SKM-1 treated with dmso at 0.1 percent for 144 hours (cell line): ENCODE results near the gene HHAT.
"Not testable (repeated sequence)": the region's sequence is repeated elsewhere in the genome, so short reads cannot be mapped to it uniquely, and the experiment has no call there.

ENCODE experiments used
- DNase-seq: peaks from one replicate; lab custom pipeline; 2025; ENCODE audit not compliant: unreplicated experiment; lab: John Stamatoyannopoulos, UW

The HHAT gene

DNA sequence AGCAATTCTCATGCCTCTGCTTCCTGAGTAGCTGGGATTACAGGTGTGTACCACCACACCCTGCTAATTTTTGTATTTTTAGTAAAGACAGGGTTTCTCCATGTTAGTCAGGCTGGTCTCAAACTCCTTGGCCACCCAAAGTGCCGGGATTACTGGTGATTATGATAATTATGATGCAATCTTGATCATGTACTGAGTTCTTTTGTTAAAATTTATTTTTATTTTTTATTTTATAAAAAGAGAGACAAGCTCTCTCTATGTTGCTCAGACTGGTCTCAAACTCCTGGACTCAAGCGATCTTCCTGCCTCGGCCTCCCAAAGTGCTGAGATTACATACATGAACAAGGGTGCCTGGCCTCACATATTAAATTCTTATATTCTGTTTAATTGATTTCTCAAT, 25.6 kb downstream of the HHAT start:
- not testable (repeated sequence) for DNase-seq

GRCh38 chr1:210358626-210359025, 29.9 kb downstream of the HHAT start:
- no peak for DNase-seq

DNA sequence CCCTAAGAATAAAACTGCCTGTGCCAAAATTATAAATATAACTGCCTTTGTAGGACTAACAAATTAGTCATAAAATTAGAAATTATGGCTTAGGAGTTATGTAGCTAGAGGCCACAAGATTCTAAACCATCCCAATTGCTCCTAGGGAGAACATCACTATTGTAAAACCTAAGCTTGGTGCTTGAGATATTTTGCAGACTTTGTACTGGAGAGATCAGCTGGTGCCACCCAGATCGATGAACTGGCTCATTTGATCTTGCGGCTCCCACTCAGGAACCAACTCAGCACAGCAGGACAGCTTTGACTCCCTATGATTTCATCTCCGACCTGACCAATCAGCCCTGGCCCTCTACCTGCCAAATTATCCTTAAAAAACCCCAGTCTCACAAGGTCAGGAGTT, 30.6 kb downstream of the HHAT start:
- no peak for DNase-seq

GRCh38 chr1:210360852-210361477, 32.3 kb downstream of the HHAT start:
- DNase-seq: peak; percentile 41

- no peak for DNase-seq
Measured at GRCh38 chr1:210361665-210362064, 33.0 kb downstream of the HHAT start.

- DNase-seq: no peak
Measured at GRCh38 chr1:210362526-210362925, 33.8 kb downstream of the HHAT start.

GRCh38 chr1:210363119-210363518, 34.4 kb downstream of the HHAT start:
- DNase-seq: no peak

GRCh38 chr1:210364479-210364878, 35.8 kb downstream of the HHAT start:
- DNase-seq: no peak

DNA sequence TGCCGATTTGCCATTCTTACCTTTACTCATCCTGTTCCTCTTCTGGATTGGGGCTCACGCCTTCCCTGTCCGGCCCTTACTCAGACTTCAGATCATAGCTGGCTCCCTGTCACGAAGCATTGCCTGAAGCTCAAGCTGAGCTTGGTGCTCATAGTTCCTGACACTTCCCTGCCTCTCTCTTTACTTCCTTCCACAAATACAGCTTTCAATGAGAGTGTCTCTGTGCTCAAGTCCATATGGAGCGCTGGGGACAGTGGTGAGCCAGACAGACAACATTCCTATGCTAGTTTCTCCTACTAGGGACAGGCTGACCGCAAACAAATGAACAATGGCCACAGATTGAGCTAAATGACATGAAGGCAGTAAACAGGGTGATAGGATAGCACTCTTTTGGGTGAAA, 38.1 kb downstream of the HHAT start:
- no peak for DNase-seq

- DNase-seq: no peak
Measured at GRCh38 chr1:210367566-210367965, 38.9 kb downstream of the HHAT start.

- no peak for DNase-seq
Measured at GRCh38 chr1:210369425-210369824, 40.7 kb downstream of the HHAT start.

- no peak for DNase-seq
Measured at GRCh38 chr1:210371916-210372315, 43.2 kb downstream of the HHAT start.

- no peak for DNase-seq
Measured at GRCh38 chr1:210372491-210372890, 43.8 kb downstream of the HHAT start.

DNA sequence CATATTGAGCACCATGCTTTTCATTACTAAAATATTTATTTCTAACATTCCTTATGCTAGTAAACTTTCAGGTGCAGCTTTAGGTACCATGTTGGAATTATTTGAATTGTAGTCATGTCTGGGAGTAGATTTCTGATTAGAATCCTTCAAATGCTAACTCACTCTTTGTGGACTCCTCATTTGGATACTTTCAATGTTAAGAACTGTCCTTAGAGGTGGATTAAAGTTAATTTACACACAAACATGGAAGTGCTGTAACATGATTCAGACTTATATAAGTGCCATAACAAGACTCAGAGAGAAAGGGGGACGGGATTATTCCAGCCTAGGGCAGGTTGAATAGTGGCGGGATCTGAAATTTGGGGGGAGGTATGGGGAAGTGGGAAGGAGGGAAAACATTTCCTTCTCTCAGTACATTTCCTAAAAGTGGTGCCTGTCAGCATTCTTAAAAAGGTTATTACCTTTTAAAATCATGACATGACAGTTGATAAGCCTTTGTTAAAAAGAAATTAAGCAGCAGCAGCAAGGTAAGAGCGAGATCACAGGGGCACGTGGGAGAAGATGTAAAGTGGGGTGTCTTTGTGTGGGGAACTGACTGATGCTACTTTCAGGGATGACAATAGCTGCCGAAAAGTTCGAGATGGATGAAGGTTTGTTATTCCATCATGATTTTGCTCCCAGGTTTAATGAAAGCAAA, 44.4 kb downstream of the HHAT start:
- no peak for DNase-seq

DNA sequence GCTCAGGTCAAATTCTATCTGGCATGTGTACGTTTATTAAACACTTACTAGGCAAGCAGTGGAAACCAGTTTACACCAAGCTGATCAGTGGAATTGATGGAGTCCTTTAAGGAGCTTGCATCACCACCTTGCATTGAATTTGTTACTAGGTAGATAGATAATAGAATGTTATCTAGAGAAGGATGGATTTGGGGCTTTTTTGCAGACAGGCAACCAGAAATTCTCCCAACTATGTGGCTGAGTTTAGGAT, 44.9 kb downstream of the HHAT start:
- no peak for DNase-seq

DNA sequence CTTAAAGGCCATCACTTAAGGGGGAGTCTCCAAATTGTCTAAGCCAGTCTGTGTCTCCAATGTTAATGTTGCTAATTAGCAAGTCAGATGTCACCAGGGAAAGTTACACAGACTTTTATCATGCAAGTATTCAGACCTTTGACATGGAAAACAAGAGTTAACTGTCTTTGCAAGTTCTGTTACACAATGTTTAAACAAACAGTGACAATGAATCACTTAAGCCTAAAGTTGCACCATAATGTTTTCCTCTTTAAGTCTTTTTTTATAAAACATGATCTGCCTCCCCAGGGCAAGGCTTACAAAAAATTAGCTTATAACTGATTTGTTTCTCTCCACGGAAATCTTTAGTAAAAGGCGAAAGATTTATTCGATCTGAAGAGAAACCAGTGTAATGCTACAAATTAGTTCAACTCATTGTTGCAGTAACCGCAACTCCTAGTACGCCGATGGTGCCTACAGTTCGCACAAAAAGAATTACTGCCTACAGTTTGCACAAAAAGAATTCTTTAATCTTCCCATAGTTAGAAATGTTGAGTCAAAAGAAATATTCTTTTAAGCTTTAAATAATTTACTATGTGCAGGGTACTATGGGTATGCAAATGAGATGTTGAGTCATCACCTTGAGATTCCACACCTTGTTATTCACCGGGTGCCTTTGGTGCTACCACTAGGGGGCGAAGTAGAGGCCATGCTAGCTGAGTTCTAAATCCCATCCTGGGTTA, 45.3 kb downstream of the HHAT start:
- peak; percentile 99 for DNase-seq

GRCh38 chr1:210374600-210374953, 45.9 kb downstream of the HHAT start:
- DNase-seq: no peak

DNA sequence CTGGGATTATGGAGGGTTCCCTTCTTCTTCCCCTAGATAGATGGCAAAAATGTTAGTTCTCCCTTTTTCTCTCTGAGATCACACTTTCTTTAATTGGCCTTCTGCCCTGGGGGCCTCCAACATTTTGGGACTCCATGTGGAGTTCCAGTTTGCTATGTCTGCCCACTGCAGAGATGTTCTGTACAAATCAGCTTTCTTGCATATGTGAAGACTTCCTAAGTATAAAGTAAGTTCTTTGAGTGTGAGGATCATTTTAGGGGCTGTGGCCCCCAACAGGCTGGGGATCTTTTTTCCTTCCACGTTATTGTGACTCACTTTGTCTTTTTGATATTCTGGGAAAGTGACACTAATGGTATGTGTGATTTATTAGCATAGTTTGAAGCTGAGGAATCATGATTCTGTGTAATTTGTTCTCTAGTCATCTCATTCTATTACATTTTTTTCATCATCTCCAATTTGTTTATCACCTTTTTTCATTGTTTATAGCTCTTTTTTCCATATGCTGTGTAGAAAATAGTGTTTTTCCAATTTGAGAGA, 48.2 kb downstream of the HHAT start:
- no peak for DNase-seq

DNA sequence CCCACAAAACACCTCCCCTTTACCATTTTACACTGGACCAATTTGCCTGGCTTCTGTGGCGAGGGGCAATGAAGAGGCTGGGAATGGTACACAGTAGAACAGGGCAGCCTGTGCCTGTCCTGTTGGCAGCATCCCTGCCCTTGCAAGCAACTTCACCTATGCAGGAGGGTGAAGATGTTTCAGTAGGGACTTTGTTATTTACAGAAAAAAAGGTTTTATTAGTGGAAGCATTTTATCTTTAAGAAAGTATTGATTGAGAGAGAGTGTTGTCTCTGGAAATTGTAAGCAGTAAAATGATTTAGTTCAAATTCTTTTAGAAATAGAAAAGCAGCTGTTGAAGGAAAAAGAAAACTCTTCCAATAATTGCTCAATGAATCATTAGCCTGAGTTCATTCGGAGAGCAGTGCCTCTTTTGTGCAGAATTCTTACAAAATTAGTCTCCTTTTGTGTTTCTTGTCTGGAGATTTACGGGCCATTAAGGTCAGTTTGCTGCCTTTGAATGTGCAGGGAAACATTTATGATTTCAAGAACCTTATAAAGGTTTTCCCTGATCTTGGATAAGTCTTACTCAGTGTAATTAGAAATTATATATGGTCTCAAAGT, 49.1 kb downstream of the HHAT start:
- DNase-seq: no peak

GRCh38 chr1:210378736-210379135, 50.0 kb downstream of the HHAT start:
- DNase-seq: no peak

GRCh38 chr1:210381934-210382333, 53.2 kb downstream of the HHAT start:
- DNase-seq: no peak

GRCh38 chr1:210384625-210385024, 55.9 kb downstream of the HHAT start:
- no peak for DNase-seq
